Naive thymus-derived CD4-positive, alpha-beta T cell (primary cell): Measurements from ENCODE around the gene PPP3R1. TPM values are rescaled to one million over a fixed set of nuclear protein-coding genes. Genes with fewer than 3 reads are reported as not detected.

Source experiments
- ATAC-seq: fragments of 150-1000 bp; cut with Tn5 transposase; 2 replicates; pipeline ENCODE4 v1.10.0; 2021; ENCODE audit warnings: mild to moderate bottlenecking, moderate library complexity
- CTCF ChIA-PET: fragments of 350-600 bp; sonication (Branson Sonifier 250); formaldehyde crosslinking; loops from one replicate; lab custom pipeline; 2021; ENCODE audit warnings: antibody characterized with exemption; lab: Charles Lee
- POLR2A ChIA-PET: fragments of 350-600 bp; sonication (Branson Sonifier 250); formaldehyde crosslinking; loops from one replicate; lab custom pipeline; 2021; ENCODE audit warnings: antibody characterized with exemption, inconsistent platforms; lab: Charles Lee
- DNase-seq, 9 donors: peaks; one replicate each; pipeline versions ENCODE4 v3.0.0 to v3.0.0-alpha.2; 2020 to 2022; ENCODE audit warnings: mixed read lengths in 1 of 9
- H3K27ac ChIP-seq: one replicate; pipeline ENCODE4 v1.7.0; 2013; ENCODE audit warnings: mild to moderate bottlenecking, low read depth, low read length, moderate library complexity
- H3K27me3 ChIP-seq, 2 donors: one replicate each; pipeline ENCODE4 v1.7.0; 2013; ENCODE audit warnings: low read length in 2 of 2, mild to moderate bottlenecking in 2 of 2, moderate library complexity in 2 of 2; ENCODE audit not compliant: control insufficient read depth in 2 of 2, insufficient read depth in 2 of 2
- H3K36me3 ChIP-seq, 3 experiments: 1 replicate in 2 of 3; 2 replicates in 1 of 3; pipeline ENCODE4 v1.7.0; 2013; ENCODE audit warnings: low read length in 3 of 3, mild to moderate bottlenecking in 3 of 3, moderate library complexity in 1 of 3; ENCODE audit not compliant: insufficient read depth in 3 of 3, control insufficient read depth in 2 of 3
- H3K4me1 ChIP-seq, 2 donors: one replicate each; pipeline ENCODE4 v1.7.0; 2013; ENCODE audit warnings: low read length in 2 of 2, mild to moderate bottlenecking in 2 of 2, moderate library complexity in 1 of 2; ENCODE audit not compliant: control insufficient read depth in 2 of 2, insufficient read depth in 2 of 2
- H3K4me3 ChIP-seq: 2 replicates; pipeline ENCODE4 v1.7.0; 2013; ENCODE audit warnings: mild to moderate bottlenecking, low read length
- H3K9me3 ChIP-seq, 3 experiments: 1 replicate in 2 of 3; 2 replicates in 1 of 3; pipeline ENCODE4 v1.7.0; 2013; ENCODE audit warnings: low read length in 3 of 3; ENCODE audit not compliant: control insufficient read depth in 2 of 3
- H3K27ac Mint-ChIP-seq, 9 donors: one replicate each; pipeline ENCODE4 v1.8.0; 2020 to 2022; ENCODE audit warnings: mixed read lengths in 9 of 9, mild to moderate bottlenecking in 8 of 9, moderate library complexity in 5 of 9, inconsistent platforms in 2 of 9
- H3K27me3 Mint-ChIP-seq, 5 donors: one replicate each; pipeline ENCODE4 v1.8.0; 2021 to 2022; ENCODE audit warnings: mixed read lengths in 5 of 5, mild to moderate bottlenecking in 1 of 5
- H3K36me3 Mint-ChIP-seq, 5 donors: one replicate each; pipeline ENCODE4 v1.8.0; 2020 to 2022; ENCODE audit warnings: mixed read lengths in 5 of 5, mild to moderate bottlenecking in 3 of 5, inconsistent platforms in 1 of 5
- H3K4me1 Mint-ChIP-seq, 7 donors: one replicate each; pipeline ENCODE4 v1.8.0; 2020 to 2022; ENCODE audit warnings: mixed read lengths in 7 of 7, mild to moderate bottlenecking in 3 of 7, inconsistent platforms in 1 of 7
- H3K4me3 Mint-ChIP-seq, 10 donors: one replicate each; pipeline ENCODE4 v1.8.0; 2020 to 2022; ENCODE audit warnings: mild to moderate bottlenecking in 10 of 10, mixed read lengths in 10 of 10, moderate library complexity in 6 of 10, inconsistent platforms in 2 of 10
- H3K9me3 Mint-ChIP-seq, 11 donors: one replicate each; pipeline ENCODE4 v1.8.0; 2020 to 2022; ENCODE audit warnings: mixed read lengths in 11 of 11, mild to moderate bottlenecking in 4 of 11, inconsistent platforms in 1 of 11, moderate library complexity in 1 of 11
- intact Hi-C, 2 donors: fragments of 100-400 bp; cut with micrococcal nuclease; formaldehyde crosslinking; loops; one replicate each; pipeline ENCODE4 v1.15.1; 2023
- polyA plus RNA-seq, 2 donors: library from polyadenylated mRNA; unstranded; fragments of 300-500 nt; fragmentation: Illumina TruSeq; gene quantifications; one replicate each; pipeline ENCODE4 v1.2.3, GENCODE V29; 2021
- total RNA-seq, 6 experiments: library from RNA in 5 of 6; stranded (reverse) in 5 of 6; gene quantifications; 1 replicate in 5 of 6; 2 replicates in 1 of 6; pipeline ENCODE4 v1.2.3 and lab custom pipeline; 2021 to 2026

PPP3R1 gene
- total and polyA plus RNA-seq, 7 experiments from 2014 or later, result 2.6 to 78.2 (median 64.2) TPM

DNA sequence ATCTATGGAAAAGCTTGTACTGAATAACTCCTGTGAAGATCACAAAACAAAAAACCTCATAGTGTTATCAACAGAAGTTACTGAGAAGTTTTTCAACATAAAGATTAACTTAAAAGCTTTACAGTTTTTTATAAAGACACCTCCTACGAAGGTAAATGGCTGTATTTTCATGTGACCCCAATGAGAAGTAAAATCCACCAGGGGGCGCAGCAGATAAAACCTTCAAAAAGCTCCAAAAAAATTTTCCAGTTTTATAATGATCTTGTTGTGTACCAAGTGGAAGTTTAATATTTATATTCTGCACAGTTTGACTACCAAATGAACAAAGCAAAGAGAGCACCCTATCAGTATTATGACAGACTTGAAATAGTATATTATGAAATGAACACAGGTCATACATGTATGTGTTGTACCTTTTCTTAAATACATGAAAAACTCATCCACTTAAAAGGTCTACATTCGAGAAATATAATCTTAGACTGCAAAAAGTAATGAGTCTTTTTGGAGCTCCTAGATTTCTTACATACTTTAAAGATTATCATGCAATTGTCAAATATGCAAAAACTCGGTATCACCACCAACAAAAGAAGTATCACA lies 56.1 kb downstream of the PPP3R1 start:
- Histone ChIP-seq H3K9me3 (no peaks in the 10 kb centered on the region), H3K36me3 (no peaks in the 10 kb centered on the region), H3K4me1 (no peaks in the 10 kb centered on the region), H3K27me3 (no peaks in the 10 kb centered on the region), H3K27ac (no peak overlapping the region), H3K4me3 (no peak overlapping the region)
- ATAC-seq (peak; percentile 74), DNase-seq (peak in 6 of 9 donors; percentile 21 to 65 (median 57))
- Mint-ChIP-seq H3K4me1 (peaks cover 35 to 92% (median 71%) of the 10 kb centered on the region in 7 donors), H3K36me3 (peaks cover 0 to 4% (median 0%) of the 10 kb centered on the region in 5 donors), H3K4me3 (no peak overlapping the region), H3K27ac (peak overlapping the region in 5 of 9 donors; percentile 6 to 81 (median 72)), H3K9me3 (no peaks in the 10 kb centered on the region), H3K27me3 (no peaks in the 10 kb centered on the region)
- intact Hi-C loops, result loop anchor here (1.0 to 2.0 kb wide), 5 partner anchors 29 to 86 kb away; partner anchors contain the start of gene PNO1 (in 1 of the 2)
- POLR2A ChIA-PET, result interaction anchor here (0.6 to 1.5 kb wide), 3 partner anchors 11 to 166 kb away, joined by 3 to 12 read pairs (median 3); partner anchors contain the start of gene PPP3R1
- CTCF ChIA-PET, result interaction anchor here (0.7 to 4.5 kb wide), 15 partner anchors 13 to 89 kb away, joined by 3 to 28 read pairs (median 4); no protein-coding TSS in a partner anchor

DNA sequence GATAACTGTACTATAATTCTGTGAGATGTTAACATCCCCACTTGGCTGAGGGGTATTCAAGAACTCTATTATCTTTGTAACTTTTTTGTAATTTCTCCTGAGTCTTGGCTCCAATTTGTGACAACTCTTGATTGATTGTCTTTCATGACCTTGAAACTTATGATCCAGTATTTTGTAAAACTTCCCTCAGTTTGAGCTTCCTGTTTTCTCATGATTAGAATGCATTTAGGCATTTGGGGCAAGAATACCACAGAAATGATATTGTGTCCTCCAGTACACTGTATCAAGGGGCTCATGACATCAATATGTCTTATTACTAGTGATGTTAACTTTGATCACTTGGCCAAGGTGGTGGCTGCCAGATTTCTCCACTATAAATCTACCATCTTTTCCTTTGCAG lies 57.2 kb downstream of the PPP3R1 start:
- DNase-seq (no peak), ATAC-seq (no peak)
- intact Hi-C loops, result no loop called here
- no peak overlapping the region for H3K27ac ChIP-seq
- no peaks in the 10 kb centered on the region for H3K9me3 ChIP-seq
- Mint-ChIP-seq H3K27ac (no peak overlapping the region), H3K27me3 (no peaks in the 10 kb centered on the region), H3K36me3 (peaks cover 0 to 4% (median 0%) of the 10 kb centered on the region in 5 donors), H3K4me3 (no peak overlapping the region), H3K9me3 (no peaks in the 10 kb centered on the region), H3K4me1 (peaks cover 26 to 92% (median 71%) of the 10 kb centered on the region in 7 donors)
- H3K36me3 ChIP-seq, result no peaks in the 10 kb centered on the region
- no peaks in the 10 kb centered on the region for H3K27me3 ChIP-seq
- no peak overlapping the region for H3K4me3 ChIP-seq
- CTCF ChIA-PET, result interaction anchor here (0.7 to 4.5 kb wide), 5 partner anchors 26 to 97 kb away, joined by 4 to 28 read pairs (median 6); no protein-coding TSS in a partner anchor
- H3K4me1 ChIP-seq, result no peaks in the 10 kb centered on the region
- POLR2A ChIA-PET, result no interaction called here

DNA sequence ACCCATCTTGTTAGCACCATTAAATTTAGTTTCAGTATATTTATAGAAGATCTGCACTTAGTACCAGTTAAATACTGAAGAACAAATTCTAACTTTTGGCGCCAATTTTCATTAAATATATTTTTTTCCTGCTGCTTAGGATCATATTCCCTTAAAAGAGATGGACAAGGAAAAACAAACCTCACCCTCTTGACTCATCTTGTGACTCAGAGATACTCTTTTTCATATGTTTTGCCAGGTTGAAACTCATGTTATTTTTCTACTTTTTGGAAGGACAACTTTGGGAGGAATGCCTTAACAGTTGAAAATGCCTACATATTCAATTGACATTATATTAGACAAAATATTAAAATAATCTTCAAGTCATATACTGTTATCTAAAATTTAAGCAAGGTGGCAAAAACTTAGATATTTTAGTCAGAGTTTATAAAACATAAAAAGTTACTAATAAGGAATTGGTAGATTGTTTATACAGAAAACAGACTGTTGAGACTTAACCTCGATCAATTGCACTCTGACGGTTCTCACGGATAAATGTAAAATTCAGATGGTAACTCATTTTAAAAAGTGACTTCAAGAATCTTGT lies 58.5 kb downstream of the PPP3R1 start:
- DNase-seq, result no peak
- Histone ChIP-seq H3K9me3 (no peaks in the 10 kb centered on the region), H3K27ac (no peak overlapping the region), H3K27me3 (no peaks in the 10 kb centered on the region), H3K36me3 (no peaks in the 10 kb centered on the region), H3K4me1 (no peaks in the 10 kb centered on the region), H3K4me3 (no peak overlapping the region)
- Mint-ChIP-seq H3K27ac (peak overlapping the region in 2 of 9 donors; percentile 2 to 59), H3K4me1 (peaks cover 29 to 94% (median 70%) of the 10 kb centered on the region in 7 donors), H3K27me3 (no peaks in the 10 kb centered on the region), H3K4me3 (no peak overlapping the region), H3K36me3 (peaks cover 0 to 4% (median 0%) of the 10 kb centered on the region in 5 donors), H3K9me3 (no peaks in the 10 kb centered on the region)
- POLR2A ChIA-PET, result no interaction called here
- ATAC-seq, result no peak
- CTCF ChIA-PET, result no interaction called here
- intact Hi-C loops, result loop anchor here in 1 of 2 donors (1.0 kb wide), 1 partner anchor 9 kb away; no protein-coding TSS in a partner anchor

DNA sequence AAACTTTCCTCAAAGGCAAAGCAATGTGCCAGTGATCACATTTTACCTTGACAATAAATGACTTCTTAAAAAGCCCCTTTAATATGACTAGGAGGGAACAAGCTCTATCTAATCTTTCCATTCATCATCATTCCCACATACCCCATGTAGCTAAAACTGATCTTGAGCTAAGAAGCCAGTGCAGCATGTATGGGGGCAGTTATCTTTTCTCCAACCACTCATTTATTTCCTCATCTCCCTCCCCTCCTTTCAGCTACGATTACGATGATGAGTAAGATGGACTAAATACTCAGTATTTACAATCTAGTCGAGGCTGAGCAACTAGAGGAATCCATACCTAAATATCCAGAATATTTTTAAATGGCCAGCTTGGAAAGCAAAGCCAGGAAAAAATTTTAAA lies 59.2 kb downstream of the PPP3R1 start:
- Mint-ChIP-seq H3K27me3 (no peaks in the 10 kb centered on the region), H3K9me3 (no peaks in the 10 kb centered on the region), H3K27ac (peak overlapping the region in 7 of 9 donors; percentile 2 to 69 (median 13)), H3K4me3 (peak overlapping the region in 3 of 10 donors; percentile 2 to 38 (median 13)), H3K4me1 (peaks cover 35 to 95% (median 73%) of the 10 kb centered on the region in 7 donors), H3K36me3 (peaks cover 0 to 4% (median 0%) of the 10 kb centered on the region in 5 donors)
- ATAC-seq (no peak), DNase-seq (no peak)
- H3K27ac ChIP-seq, result peak overlapping the region; percentile 18
- no peaks in the 10 kb centered on the region for H3K4me1 ChIP-seq
- ChIA-PET CTCF (no interaction called here), POLR2A (no interaction called here)
- no peaks in the 10 kb centered on the region for H3K27me3 ChIP-seq
- H3K9me3 ChIP-seq, result no peaks in the 10 kb centered on the region
- H3K36me3 ChIP-seq, result no peaks in the 10 kb centered on the region
- no peak overlapping the region for H3K4me3 ChIP-seq
- intact Hi-C loops, result loop anchor here in 1 of 2 donors (1.0 kb wide), 1 partner anchor 8 kb away; no protein-coding TSS in a partner anchor

DNA sequence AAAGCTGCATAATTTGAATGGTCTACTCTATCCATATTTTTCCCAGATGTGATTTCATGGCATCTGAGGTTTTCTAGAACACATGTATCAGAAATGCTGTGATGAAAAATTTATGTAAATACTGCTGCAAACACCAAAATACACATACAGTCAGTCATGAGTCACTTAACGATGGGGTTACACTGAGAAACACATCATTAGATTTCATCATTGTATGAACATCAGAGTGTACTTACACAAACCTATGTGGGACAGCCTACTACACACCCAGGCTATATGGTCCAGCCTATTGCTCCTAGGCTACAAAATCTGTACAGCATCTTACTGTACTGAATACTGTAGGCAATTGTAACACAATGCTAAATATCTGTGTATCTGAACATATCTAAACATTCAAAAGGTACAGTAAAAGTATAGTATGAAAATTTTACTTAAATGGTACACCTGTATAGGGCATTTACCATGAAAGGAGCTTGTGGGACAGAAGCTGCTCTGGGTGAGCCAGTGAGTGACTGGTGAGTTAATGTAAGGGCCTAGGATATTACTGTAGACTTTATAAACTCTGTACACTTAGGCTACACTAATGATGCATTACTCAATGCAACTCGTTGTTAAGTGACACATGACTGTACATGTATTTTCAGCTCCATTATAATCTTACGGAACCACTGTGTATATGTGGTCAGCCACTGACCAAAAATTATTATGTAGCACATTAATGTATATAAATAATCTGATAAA lies 61.2 kb downstream of the PPP3R1 start:
- intact Hi-C loops, result no loop called here
- ATAC-seq, result peak; percentile 71

More for the DNA sequence above, 61.2 kb downstream of the PPP3R1 start:
- Histone ChIP-seq H3K4me3 (no peak overlapping the region), H3K27ac (no peak overlapping the region), H3K4me1 (no peaks in the 10 kb centered on the region), H3K36me3 (peaks cover 0 to 5% (median 0%) of the 10 kb centered on the region in 3 experiments), H3K9me3 (no peaks in the 10 kb centered on the region), H3K27me3 (no peaks in the 10 kb centered on the region)
- ChIA-PET CTCF (interaction anchor here (1.1 kb wide), 1 partner anchor 69 kb away, joined by 5 read pairs; no protein-coding TSS in a partner anchor), POLR2A (interaction anchor here (0.8 kb wide), 1 partner anchor 31 kb away, joined by 3 read pairs; no protein-coding TSS in a partner anchor)
- no peak for DNase-seq
- H3K36me3 Mint-ChIP-seq, result peaks cover 0 to 14% (median 4%) of the 10 kb centered on the region in 5 donors
- peak overlapping the region in 7 of 9 donors; percentile 25 to 90 (median 56) for H3K27ac Mint-ChIP-seq
- no peaks in the 10 kb centered on the region for H3K27me3 Mint-ChIP-seq
- H3K4me1 Mint-ChIP-seq, result peaks cover 34 to 98% (median 80%) of the 10 kb centered on the region in 7 donors
- no peaks in the 10 kb centered on the region for H3K9me3 Mint-ChIP-seq
- peak overlapping the region in 1 of 10 donors; percentile 15 for H3K4me3 Mint-ChIP-seq
